HG03565 (cell line): ENCODE measurements around the gene SVIL.
A peak's percentile ranks its signal among the peaks of the same experiment; 100 is the strongest.

Experiments
- ATAC-seq: cut with Tn5 transposase; IDR thresholded peaks from one replicate; pipeline ENCODE4 v1.9.1; 2021; ENCODE audit warnings: mild to moderate bottlenecking, moderate library complexity; ENCODE audit not compliant: unreplicated experiment

The SVIL gene

GRCh38 chr10:29431711-29432110, 203.1 kb downstream of the SVIL start:
- ATAC-seq, result no peak

- no peak for ATAC-seq
These were observed 204.7 kb downstream of the SVIL start for GRCh38 chr10:29430101-29430500.

GRCh38 chr10:29428486-29428885, 206.3 kb downstream of the SVIL start:
- no peak for ATAC-seq

- ATAC-seq, result no peak
These were observed 207.1 kb downstream of the SVIL start for GRCh38 chr10:29427667-29428066.

- no peak for ATAC-seq
These were observed 208.4 kb downstream of the SVIL start for GRCh38 chr10:29426420-29426819.

GRCh38 chr10:29424017-29424416, 210.8 kb downstream of the SVIL start:
- no peak for ATAC-seq

- ATAC-seq, result no peak
These were observed 214.0 kb downstream of the SVIL start for GRCh38 chr10:29420744-29421143.

GRCh38 chr10:29417324-29417723, 217.4 kb downstream of the SVIL start:
- ATAC-seq, result no peak

GRCh38 chr10:29415876-29416275, 218.9 kb downstream of the SVIL start:
- ATAC-seq, result no peak

- ATAC-seq, result no peak
These were observed 220.3 kb downstream of the SVIL start for GRCh38 chr10:29414501-29414900.

GRCh38 chr10:29412485-29412884, 222.3 kb downstream of the SVIL start:
- peak; percentile 29 for ATAC-seq

GRCh38 chr10:29411666-29412315, 223.0 kb downstream of the SVIL start:
- ATAC-seq, result no peak

- peak; percentile 53 for ATAC-seq
These were observed 225.3 kb downstream of the SVIL start for GRCh38 chr10:29409241-29410054.

- ATAC-seq, result no peak
These were observed 225.9 kb downstream of the SVIL start for GRCh38 chr10:29408847-29409240.
